NCI-H446 (cell line): ENCODE measurements around the gene ZBTB11.
"Not testable (repeated sequence)": the region's sequence is repeated elsewhere in the genome, so short reads cannot be mapped to it uniquely, and the experiment has no call there.

Experiments used
- DNase-seq, 2 experiments: peaks; one replicate each; lab custom pipeline; 2025; lab: John Stamatoyannopoulos, UW

ZBTB11 gene

DNA sequence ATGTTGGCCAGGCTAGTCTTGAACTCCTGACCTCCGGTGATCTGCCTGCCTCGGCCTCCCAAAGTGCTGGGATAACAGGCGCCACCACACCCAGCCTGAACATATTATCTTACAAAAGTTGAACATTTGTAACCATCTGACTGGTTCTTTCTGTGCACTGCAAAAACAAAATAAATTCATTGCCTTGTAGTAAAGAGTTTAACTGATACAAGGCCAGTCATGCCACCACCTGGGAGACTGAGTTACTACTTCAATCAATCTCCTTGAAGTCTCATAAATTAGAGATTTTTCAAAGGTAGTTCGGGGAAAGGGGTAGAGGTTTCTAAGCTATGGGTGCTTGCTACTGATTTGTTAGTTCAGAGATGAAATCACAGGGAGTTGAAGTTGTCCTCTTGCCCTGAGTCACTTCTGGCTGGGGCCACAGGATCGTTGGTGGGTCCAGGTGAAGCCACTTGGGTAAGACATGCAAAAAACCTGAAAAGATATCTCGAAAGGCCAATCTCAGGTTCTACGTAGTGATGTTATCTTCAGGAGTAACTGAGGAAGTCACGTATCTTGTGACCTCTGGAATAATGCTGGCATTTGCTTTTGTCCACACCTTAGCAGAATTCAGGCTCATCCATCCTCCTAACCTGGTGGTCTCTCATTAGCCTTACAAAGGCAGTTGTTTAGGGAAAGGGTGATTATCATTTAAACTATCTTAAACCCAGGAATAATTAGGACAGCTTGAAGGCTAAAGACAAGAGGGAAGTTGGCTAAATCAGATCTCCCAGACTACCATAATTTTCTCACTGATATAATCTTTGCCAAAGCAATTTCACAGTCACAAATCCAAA is 33.7 kb downstream of the ZBTB11 start:
- no peak for DNase-seq

DNA sequence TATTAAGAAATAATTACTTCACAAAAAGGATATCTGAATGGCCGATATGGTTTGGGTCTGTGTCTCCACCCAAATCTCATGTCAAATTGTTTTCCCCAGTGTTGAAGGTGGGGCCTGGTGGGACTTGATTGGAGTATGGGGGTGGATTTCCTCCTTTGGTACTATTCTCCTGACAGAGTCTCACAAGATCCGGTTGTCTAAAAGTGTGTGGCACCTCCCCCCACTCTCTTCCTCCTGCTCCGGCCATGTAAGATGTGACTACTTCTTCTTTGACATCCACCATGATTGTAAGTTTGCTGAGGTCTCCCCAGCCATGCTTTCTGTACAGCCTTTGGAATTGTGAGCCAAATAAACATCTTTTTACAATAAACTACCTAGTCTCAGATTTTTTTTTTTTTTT is 34.5 kb downstream of the ZBTB11 start:
- DNase-seq = no peak

DNA sequence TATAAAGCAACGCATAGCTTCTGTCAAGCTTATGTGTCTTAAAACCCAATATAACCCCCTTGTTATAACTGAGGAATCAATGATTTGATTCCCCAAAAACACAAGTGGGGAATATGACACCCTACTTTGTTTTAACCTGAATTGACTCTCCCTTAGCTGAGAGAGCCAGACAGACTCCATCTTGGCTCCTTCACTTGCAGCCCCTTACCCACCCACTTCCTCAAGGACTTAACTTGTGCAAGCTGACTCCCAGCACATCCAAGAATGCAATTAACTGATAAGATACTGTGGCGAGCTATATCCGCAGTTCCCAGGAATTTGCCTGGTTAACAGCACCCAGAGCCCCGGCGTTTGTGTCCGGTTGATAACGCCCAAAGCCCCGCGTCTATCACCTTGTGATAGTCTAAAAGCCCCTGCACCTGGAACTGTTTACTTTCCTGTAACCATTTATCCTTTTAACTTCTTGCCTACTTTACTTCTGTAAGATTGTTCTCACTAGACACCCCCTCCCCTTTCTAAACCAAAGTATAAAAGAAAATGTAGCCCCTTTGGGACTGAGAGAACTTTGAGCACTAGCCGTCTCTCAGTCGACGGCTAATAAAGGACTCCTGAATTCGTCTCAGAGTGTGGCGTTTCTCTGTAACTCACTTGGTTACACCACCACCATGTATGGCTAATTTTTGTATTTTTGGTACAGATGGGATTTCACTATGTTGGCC is 35.4 kb downstream of the ZBTB11 start:
- not testable (repeated sequence) for DNase-seq

DNA sequence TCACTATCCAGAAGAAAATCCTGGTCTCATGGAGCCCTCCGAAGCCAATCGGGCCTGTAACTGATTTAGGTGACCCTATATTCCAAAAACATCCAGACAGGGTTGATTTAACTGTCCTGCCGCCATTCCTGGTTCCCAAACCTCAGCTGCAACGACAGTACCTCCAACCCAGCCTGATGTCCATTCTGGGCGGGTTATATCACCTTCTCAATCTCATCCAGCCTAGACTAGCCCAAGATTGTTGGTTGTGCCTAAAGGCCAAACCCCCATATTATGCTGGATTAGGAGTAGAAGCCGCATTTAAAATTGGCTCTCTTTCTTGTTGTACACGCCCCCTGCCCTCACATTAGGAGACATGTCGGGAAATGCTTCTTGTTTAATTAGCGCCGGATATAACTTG is 36.7 kb downstream of the ZBTB11 start:
- DNase-seq = no peak

DNA sequence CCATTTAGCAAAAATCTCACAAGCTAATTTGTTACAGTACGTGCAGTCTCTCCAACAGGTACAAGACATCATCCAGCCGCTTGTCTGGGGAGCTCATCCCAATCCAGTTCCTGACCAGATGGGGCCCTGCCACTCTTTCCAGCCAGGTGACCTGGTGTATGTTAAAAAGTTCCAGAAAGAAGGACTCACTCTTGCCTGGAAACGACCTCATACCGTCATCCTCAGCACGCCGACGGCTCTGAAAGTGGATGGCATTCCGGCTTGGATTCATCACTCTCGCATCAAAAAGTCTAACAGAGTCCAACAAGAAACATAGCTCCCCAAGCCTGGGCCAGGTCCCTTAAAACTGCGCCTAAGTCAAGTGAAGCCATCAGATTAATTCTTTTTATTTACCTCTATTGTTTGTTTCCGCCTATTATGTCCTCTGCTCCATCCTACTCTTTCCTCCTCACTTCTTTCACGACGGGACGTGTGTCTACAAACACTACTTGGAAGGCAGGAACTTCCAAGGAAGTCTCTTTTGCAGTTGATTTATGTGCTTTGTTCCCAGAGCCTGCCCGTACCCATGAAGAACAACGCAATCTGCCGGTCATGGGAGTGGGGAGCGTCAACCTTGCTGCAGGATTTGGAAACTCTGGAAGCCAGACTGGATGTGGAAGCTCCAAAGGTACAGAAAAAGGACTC is 37.5 kb downstream of the ZBTB11 start:
- DNase-seq = no peak

DNA sequence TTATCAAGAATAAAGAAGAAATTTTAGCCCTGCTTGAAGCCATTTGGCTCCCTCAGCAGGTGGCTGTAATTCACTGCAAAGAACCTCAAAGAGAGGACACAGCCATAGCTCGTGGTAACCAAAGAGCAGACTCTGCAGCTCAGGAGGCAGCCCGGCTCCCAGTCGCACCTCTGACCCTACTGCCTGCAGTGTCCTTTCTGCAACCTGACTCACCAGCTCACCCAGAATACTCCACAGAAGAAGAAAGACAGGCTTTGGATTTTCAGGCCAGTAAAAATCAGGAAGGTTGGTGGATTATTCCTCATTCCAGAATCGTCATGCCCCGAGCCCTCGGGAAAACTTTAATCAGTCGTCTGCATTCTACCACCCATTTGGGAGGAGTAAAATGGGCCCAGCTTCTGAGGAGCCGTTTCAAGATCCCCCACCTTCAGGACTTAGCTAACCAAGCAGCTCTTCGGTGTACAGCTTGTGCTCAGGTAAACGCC is 38.6 kb downstream of the ZBTB11 start:
- no peak for DNase-seq

DNA sequence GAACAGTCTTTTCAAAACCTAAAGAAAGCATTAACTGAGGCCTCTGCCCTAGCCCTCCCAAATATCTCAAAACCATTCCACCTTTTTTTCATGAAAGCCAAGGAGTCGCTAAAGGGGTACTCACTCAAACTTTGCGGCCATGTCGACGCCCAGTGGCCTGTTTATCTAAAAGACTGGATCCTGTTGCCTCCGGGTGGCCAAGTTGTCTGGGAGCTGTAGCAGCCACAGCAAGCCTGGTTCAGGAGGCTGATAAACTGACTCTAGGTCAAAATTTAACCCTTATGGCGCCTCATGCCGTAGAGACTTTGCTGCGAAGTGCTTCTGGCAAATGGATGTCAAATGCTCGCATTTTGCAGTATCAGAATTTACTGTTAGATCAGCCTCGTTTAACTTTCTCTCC is 39.5 kb downstream of the ZBTB11 start:
- DNase-seq = no peak

DNA sequence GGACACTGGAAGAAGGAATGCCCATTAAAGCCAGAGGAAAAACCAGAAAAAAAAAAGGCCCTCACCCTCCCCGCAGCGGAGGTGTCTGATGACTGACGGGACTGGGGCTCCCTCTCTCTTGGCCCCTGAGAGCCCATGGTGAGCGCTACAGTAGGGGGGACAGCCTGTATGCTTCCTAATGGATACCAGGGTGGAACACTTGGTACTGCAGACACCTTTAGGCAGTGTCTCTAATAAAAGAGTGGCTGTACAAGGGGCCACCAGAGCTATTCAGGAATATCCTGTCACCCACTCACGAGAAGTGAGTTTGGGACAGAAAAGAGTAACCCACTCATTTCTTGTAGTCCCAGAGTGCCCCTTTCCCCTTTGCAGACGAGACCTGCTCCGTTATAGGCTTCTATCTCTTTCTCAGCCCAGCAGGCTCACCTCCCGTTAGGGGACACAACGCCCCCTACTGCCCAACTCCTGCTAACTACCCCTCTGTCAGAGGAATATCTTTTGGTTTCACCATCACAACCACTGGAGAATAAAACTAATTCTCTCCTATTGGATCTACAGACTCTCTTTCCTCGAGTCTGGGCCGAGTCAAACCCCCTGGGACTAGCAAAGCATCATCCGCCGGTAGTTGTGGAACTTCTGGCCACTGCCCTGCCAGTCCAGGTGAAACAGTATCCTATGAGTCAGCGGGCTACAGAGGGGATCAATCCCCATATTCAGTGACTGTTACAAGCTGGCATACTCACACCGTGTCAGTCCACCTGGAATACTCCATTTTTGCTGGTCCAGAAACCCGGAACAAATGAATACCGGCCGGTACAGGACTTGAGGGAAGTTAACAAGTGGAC is 40.8 kb downstream of the ZBTB11 start:
- DNase-seq = peak in 1 of 2 experiments; percentile 64

DNA sequence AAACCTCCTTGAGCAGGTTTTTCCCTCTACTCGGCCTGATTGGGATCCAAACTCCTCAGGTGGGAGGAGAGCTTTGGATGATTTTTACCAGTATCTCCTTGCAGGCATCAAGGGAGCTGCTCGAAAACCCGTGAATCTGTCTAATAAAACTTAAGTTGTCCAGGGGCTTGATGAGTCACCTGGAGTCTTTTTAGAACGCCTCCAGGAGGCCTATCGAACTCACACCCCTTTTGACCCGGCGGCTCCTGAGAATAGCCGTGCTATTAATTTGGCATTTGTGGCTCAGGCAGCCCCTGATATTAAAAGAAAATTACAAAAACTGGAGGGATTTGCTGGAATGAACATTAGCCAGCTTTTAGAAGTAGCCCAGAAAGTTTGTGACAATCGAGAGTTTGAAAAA is 41.6 kb downstream of the ZBTB11 start:
- DNase-seq = no peak

DNA sequence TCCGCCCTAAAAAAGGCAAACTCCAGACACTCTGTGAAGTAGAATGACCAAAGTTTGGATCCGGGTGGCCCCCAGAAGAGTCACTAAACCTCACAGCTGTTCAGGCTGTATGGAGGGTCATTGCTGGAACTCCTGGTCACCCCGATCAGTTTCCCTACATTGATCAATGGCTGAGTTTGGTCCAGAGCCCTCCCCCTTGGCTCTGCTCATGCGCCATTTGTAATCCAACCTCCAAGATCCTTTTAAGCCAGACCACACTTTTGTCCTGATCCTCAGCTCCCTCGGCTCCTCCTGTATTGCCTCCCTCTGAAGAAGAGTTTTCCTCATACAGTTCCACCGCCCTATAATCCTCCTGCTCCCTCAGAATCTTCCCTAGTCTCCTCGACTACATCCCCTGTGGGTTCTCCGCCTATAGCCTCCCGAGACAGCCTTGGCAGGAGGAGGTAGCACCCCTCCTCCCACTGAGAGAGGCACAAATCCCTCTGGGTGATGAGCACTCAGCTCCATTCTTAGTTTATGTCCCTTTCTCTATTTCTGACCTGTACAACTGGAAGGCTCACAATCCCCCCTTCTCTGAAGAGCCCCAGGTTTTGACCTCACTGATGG is 42.2 kb downstream of the ZBTB11 start:
- DNase-seq = no peak

DNA sequence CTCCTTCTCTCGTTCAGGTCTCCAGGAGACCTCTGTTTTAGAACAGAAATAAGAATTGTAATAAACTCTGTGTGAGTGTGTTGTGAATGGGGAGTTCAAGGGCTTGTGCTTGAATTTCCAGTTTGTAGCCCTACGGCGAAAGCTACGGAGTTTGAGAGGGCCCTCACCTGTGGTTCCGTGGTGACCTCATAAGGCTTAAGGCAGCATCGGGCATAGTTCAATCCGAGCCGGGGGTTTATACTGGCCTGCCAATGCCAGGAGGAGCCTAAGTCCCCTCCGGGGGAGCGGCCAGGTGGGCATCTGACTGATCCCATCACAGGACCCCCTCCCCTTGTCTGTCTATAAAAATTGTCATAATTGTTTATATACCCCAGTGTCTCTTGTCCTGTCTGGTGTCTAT is 43.7 kb downstream of the ZBTB11 start:
- no peak for DNase-seq

DNA sequence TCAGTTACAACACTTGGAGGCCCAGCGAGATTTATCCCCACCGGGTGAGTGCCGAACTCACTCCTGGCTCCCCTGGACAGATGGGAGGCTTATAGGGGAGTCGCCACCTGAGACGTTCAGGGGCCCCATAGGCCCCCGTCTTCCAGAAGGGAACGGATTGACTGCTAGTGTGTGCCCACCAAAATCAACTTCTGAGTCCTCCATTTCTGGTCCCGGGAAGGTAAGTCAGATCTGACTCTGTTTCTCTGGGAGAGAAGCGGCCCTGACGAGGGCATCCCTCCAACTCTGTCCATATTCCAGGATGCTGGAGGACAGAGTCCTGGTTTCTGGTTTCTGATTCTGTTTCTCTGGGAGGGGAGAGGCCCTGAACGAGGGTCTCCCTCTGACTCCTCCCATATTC is 44.3 kb downstream of the ZBTB11 start:
- DNase-seq = no peak

DNA sequence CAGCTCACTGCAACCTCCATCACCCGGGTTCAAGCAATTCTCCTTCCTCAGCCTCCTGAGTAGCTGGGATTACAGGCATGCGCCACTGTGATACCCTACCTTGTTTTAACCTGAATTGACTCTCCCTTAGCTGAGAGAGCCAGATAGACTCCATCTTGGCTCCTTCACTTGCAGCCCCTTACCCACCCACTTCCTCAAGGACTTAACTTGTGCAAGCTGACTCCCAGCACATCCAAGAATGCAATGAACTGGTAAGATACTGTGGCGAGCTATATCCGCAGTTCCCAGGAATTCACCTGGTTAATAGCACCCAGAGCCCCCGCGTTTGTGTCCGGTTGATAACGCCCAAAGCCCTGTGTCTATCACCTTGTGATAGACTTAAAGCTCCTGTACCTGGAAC is 45.0 kb downstream of the ZBTB11 start:
- DNase-seq = not testable (repeated sequence)

DNA sequence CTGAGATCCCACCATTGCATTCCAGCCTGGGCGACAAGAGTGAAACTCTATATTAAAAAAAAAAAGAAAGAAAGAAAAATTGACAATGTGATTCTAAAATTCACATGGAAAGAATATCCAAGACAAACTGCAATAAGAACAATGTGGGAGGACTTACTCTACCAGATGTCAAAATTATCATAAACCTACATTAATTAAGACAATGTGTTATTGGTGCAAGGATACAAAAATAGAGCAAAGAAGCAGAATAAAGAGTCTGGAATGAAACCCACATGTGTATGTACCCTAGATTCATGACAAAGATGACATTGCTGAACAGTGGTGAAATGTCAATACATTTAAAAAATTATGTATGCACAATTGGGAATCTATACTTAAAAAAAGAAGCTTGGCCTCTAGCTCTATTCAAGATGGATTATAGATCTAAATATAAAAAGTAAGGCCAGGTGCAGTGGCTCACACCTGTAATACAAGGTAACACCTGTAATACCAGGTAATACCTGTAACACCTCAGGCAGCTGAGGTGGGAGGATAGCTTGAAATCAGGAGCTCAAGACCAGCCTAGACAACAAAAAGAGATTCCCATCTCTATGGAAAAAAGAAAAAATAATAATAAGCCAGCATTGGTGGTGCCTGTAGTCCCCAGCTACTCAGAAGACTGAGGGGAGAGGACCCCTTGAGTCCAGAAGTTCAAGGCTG is 45.7 kb downstream of the ZBTB11 start:
- DNase-seq = no peak

DNA sequence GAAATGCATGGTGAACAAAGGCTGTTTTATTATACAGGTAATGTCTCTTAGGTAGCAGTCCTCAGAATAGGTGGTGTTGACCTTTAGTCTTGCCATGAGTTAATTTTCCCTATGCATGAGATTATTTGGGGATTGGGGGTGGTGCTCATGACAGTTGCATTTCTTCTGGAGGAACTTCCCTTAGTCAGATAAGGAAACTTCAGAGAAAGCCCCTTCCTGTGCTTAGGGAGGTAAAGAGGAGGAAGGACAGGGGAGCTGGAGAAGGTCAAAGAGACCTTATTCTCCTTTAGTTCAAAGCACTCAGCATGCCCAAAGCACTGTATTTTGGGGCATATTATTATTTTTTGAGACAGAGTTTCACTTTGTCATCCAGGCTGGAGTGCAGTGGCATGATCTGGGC is 47.7 kb downstream of the ZBTB11 start:
- no peak for DNase-seq

DNA sequence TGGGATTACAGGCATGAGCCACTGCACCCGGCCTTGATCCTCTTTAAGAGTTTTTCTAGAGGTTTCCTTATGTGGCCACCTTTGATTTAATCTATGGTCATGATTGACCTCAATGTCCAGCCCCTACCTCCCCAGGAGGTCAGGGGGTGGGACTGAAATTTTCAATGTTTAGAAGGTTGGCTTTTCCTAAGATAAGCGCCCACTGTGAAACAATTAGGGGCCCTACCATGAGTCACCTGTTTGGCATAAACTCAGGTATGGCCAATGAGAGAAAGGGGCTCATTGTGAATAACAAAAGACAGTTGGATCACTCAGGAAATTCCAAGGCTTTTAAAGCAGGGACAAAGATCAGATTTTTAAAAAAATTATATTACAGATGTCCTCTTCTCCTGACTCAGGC is 51.1 kb downstream of the ZBTB11 start:
- DNase-seq = no peak

DNA sequence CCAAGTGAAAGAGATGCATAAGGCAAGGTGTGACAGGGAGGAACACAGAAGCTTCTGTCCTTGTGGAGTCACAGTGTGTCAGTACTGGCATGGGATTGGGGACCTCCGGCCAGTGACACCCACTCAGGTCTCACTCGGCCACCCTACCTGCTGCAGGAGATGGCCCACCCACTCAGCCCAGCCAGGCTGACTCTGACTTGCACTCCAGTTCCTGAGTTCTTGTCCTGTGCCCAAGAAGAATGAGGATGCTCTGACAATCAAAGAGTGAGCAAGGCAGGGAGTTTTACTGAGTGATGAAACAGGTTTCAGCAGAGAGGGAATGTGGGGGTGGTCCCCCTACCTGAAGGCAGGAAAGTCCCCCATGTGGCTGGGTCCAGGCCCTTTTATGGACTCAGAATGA is 52.1 kb downstream of the ZBTB11 start:
- no peak for DNase-seq

DNA sequence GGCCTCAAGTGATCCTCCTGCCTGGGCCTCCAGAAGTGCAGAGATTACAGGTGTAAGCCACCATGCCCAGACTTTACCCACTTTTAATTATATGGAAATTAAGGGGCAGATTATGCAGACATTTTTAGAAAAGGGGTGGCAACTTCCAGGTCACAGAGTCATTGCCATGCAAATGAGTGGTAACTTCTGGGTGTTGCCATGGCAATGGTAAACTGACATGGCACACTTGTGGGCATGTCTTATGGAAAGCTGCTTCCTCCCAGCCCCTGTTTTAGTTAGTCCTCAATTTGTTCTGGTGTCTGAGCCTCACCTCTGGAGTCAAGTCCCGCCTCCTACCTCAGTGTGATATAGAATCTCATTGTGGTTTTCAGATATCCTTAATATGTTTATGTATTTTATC is 53.3 kb downstream of the ZBTB11 start:
- DNase-seq = no peak

DNA sequence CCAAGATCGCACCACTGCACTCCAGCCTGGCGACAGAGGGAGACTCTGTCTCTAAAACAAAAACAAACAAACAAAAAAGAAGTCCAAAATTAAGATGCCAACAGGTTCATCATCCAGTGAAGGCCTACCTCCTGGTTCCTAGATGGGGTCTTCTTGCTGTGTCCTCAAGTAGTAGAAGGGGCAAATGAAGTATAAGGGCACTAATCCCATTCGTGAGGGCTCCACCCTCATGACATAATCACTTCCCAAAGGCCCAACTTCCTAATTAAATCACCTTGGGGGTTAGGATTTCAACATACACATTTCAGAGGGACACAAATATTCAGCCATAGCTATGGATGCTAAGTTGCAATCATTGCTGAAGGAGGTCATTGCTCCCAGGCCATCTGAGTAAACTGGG is 57.2 kb downstream of the ZBTB11 start:
- no peak for DNase-seq

DNA sequence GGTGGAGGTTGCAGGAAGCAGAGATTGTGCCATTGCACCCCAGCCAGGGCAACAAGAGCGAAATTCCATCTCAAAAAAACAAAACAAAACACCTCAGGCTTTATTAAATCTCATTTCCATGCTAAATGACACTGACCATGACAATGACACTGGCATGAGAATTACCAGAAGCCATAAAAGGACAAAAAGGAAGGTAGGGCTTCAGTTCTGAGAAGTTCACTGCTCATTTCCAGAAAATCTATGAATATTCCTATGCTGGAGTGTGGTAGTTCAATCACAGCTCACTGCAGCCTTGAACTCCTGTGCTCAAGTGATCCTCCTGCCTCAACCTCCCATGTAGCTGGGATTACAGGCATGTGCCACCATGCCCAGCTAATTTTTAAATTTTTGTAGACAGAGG is 58.2 kb downstream of the ZBTB11 start:
- no peak for DNase-seq

DNA sequence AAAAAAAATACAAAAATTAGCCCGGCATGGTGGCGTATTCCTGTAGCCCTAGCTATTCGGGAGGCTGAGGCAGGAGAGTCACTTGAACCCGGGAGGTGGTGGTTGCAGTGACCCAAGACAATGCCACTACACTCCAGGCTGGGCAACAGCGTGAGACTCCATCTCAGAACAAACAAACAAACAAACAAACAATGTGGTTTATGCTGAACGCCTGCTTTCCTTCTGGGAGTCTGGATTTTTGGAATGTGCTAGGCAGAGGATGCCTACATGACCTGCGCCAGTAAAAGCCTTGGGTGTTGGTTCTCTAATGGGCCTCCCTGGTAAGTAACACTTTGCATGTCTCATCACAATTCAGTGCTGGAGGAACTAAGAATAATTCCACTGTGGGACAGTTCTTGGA is 59.5 kb downstream of the ZBTB11 start:
- no peak for DNase-seq
